Ishikawa (cell line): ENCODE results near the gene CCDC57.

Source experiments
- CREB1 ChIP-seq: IDR thresholded peaks from 2 replicates; pipeline ENCODE4 v1.6.1; 2012; ENCODE audit warnings: low read depth
- EP300 ChIP-seq: IDR thresholded peaks from 2 replicates; pipeline ENCODE4 v1.6.1; 2012; ENCODE audit warnings: borderline replicate concordance
- FOXM1 ChIP-seq: IDR thresholded peaks from 2 replicates; pipeline ENCODE4 v1.6.1; 2012; ENCODE audit warnings: low read depth, borderline replicate concordance
- NFIC ChIP-seq: IDR thresholded peaks from 2 replicates; pipeline ENCODE4 v1.6.1; 2012
- RAD21 ChIP-seq: IDR thresholded peaks from 2 replicates; pipeline ENCODE4 v1.6.1; 2012; ENCODE audit warnings: low read depth
- YY1 ChIP-seq: IDR thresholded peaks from 2 replicates; pipeline ENCODE4 v1.6.1; 2012; ENCODE audit warnings: low read depth
- TF ChIP-seq, protein P1 (sequence below): IDR thresholded peaks from 2 replicates; pipeline ENCODE4 v1.6.1; 2012; ENCODE audit warnings: low read depth, mild to moderate bottlenecking

DNA sequence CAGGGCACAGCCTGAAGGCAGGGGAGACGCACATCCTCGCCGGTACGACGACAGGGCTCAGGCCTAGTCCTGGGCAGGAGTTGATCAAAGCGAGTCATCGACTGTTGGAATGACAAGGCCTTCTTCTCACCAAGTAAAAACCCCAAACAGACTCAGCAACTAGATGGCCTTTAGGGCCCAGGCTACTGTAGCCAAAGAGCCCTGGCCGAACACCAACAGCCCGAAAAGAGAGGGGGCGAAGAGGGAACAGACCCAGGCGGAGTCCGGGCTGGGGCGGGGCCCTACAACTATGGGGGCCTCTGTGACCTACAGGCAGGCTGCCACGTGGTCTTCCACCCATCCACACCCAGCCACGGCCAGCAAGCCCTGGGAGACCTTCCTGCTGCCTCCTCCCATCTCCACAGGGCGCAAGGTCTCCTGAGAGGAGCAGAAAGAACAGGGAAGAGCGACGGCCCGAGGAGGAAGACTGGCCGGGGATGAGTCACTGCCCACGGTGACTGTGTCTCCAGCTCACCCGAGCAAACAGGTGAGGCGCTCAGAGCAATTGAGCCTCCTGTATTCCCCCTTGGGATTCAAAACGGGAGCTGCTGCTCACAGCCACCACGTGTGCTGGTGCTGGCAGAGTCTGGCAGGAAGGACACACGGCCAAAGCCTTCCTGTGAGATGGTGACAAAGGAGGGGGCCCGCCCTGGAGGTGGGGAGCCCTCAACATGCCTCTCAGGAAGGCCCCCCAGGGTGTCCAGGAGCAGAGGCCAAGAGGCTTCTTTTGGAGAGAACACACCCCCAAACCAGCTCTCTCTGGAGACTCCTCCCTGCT is 33.9 kb upstream of the CCDC57 start:
- no peak for TF ChIP-seq NFIC
- no peak for TF ChIP-seq FOXM1
- no peak for TF ChIP-seq EP300
- TF ChIP-seq YY1 = no peak
- TF ChIP-seq, protein P1, sequence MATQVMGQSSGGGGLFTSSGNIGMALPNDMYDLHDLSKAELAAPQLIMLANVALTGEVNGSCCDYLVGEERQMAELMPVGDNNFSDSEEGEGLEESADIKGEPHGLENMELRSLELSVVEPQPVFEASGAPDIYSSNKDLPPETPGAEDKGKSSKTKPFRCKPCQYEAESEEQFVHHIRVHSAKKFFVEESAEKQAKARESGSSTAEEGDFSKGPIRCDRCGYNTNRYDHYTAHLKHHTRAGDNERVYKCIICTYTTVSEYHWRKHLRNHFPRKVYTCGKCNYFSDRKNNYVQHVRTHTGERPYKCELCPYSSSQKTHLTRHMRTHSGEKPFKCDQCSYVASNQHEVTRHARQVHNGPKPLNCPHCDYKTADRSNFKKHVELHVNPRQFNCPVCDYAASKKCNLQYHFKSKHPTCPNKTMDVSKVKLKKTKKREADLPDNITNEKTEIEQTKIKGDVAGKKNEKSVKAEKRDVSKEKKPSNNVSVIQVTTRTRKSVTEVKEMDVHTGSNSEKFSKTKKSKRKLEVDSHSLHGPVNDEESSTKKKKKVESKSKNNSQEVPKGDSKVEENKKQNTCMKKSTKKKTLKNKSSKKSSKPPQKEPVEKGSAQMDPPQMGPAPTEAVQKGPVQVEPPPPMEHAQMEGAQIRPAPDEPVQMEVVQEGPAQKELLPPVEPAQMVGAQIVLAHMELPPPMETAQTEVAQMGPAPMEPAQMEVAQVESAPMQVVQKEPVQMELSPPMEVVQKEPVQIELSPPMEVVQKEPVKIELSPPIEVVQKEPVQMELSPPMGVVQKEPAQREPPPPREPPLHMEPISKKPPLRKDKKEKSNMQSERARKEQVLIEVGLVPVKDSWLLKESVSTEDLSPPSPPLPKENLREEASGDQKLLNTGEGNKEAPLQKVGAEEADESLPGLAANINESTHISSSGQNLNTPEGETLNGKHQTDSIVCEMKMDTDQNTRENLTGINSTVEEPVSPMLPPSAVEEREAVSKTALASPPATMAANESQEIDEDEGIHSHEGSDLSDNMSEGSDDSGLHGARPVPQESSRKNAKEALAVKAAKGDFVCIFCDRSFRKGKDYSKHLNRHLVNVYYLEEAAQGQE = no peak
- TF ChIP-seq RAD21 = no peak
- TF ChIP-seq CREB1 = no peak
